ENCODE results near the gene STAU1.

DNA sequence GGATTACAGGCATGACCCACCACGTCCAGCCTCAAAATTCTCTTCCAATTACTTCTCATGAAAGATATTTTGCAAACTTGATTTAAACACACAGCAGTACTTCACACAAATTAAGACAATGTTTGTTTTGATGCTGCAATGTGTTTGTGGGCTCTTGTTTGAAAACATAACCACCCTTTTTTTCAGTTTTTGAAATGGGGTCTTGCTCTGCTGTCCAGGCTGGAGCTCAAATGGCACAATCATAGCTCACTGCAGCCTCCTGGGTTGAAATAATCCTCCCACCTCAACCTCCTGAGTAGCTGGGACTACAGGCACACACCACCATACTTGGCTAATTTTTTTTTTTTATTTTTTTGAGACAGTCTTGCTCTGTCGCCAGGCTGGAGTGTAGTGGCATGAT lies 31.0 kb downstream of the STAU1 start:
- TF ChIP-seq, protein P1, sequence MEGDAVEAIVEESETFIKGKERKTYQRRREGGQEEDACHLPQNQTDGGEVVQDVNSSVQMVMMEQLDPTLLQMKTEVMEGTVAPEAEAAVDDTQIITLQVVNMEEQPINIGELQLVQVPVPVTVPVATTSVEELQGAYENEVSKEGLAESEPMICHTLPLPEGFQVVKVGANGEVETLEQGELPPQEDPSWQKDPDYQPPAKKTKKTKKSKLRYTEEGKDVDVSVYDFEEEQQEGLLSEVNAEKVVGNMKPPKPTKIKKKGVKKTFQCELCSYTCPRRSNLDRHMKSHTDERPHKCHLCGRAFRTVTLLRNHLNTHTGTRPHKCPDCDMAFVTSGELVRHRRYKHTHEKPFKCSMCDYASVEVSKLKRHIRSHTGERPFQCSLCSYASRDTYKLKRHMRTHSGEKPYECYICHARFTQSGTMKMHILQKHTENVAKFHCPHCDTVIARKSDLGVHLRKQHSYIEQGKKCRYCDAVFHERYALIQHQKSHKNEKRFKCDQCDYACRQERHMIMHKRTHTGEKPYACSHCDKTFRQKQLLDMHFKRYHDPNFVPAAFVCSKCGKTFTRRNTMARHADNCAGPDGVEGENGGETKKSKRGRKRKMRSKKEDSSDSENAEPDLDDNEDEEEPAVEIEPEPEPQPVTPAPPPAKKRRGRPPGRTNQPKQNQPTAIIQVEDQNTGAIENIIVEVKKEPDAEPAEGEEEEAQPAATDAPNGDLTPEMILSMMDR (IDR thresholded peaks at IDR 0.05): no peak
- TF ChIP-seq POLR2A (IDR thresholded peaks at IDR 0.05): no peak
